HL-60 (cell line): ENCODE results near the gene DNMT3A.

Source experiments
- DNase-seq, 2 experiments: peaks; one replicate each; pipeline ENCODE4 v3.0.0-alpha.2; 2010 to 2020; ENCODE audit warnings: low read depth in 1 of 2, low spot score in 1 of 2
- H3K27ac ChIP-seq: fragments of 250-450 bp; sonication (Bioruptor Pico); replicated peaks from 2 replicates; pipeline ENCODE4 v1.5.1; 2020; ENCODE audit warnings: mild to moderate bottlenecking, moderate library complexity
- H3K27me3 ChIP-seq: fragments of 250-450 bp; sonication (Bioruptor Pico); 2 replicates; pipeline ENCODE4 v1.5.1; 2021; ENCODE audit warnings: mild to moderate bottlenecking, moderate library complexity; ENCODE audit not compliant: insufficient read depth, poor library complexity, severe bottlenecking
- H3K4me3 ChIP-seq: replicated peaks from 2 replicates; pipeline ENCODE4 v1.5.1; 2011; ENCODE audit warnings: mild to moderate bottlenecking, control low read depth, low read length; ENCODE audit not compliant: insufficient read depth
- GABPA ChIP-seq: IDR thresholded peaks from 2 replicates; pipeline ENCODE4 v1.6.1; 2012; ENCODE audit warnings: low read depth
- POLR2AphosphoS5 ChIP-seq: IDR thresholded peaks from 2 replicates; pipeline ENCODE4 v1.6.1; 2012; ENCODE audit warnings: low read depth
- SPI1 ChIP-seq: IDR thresholded peaks from 2 replicates; pipeline ENCODE4 v1.6.1; 2012; ENCODE audit warnings: low read depth, mild to moderate bottlenecking, borderline replicate concordance
- TF ChIP-seq, protein P1 (sequence below): IDR thresholded peaks from 2 replicates; pipeline ENCODE4 v1.6.1; 2012; ENCODE audit warnings: low read depth; ENCODE audit not compliant: insufficient replicate concordance
- TF ChIP-seq, protein P2 (sequence below): IDR thresholded peaks from one replicate; pipeline ENCODE4 v1.5.1; 2011; ENCODE audit warnings: low read length, control low read depth, inconsistent platforms; ENCODE audit not compliant: insufficient read depth

DNMT3A gene

DNA sequence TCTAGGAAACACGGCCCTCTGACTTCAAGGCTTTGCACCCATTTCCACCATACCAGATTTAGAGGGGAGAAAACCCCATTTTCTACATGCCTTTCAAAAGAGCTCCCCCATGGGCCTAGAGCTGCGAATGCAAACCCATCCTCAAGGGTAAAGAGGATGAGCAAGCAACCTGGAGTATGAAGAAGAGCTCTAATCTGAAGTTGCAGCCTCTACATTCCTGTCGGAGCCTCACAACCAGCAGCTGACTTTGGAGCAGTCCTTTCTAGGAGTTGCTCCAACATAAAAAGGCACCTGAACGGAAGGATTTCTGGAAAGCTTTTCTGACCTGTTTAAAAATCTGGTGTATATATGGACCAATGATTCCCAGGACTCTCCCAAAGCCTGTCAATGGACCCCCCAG lies 91.9 kb downstream of the DNMT3A start:
- no peak for TF ChIP-seq SPI1
- TF ChIP-seq, protein P1, sequence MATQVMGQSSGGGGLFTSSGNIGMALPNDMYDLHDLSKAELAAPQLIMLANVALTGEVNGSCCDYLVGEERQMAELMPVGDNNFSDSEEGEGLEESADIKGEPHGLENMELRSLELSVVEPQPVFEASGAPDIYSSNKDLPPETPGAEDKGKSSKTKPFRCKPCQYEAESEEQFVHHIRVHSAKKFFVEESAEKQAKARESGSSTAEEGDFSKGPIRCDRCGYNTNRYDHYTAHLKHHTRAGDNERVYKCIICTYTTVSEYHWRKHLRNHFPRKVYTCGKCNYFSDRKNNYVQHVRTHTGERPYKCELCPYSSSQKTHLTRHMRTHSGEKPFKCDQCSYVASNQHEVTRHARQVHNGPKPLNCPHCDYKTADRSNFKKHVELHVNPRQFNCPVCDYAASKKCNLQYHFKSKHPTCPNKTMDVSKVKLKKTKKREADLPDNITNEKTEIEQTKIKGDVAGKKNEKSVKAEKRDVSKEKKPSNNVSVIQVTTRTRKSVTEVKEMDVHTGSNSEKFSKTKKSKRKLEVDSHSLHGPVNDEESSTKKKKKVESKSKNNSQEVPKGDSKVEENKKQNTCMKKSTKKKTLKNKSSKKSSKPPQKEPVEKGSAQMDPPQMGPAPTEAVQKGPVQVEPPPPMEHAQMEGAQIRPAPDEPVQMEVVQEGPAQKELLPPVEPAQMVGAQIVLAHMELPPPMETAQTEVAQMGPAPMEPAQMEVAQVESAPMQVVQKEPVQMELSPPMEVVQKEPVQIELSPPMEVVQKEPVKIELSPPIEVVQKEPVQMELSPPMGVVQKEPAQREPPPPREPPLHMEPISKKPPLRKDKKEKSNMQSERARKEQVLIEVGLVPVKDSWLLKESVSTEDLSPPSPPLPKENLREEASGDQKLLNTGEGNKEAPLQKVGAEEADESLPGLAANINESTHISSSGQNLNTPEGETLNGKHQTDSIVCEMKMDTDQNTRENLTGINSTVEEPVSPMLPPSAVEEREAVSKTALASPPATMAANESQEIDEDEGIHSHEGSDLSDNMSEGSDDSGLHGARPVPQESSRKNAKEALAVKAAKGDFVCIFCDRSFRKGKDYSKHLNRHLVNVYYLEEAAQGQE: no peak
- TF ChIP-seq, protein P2, sequence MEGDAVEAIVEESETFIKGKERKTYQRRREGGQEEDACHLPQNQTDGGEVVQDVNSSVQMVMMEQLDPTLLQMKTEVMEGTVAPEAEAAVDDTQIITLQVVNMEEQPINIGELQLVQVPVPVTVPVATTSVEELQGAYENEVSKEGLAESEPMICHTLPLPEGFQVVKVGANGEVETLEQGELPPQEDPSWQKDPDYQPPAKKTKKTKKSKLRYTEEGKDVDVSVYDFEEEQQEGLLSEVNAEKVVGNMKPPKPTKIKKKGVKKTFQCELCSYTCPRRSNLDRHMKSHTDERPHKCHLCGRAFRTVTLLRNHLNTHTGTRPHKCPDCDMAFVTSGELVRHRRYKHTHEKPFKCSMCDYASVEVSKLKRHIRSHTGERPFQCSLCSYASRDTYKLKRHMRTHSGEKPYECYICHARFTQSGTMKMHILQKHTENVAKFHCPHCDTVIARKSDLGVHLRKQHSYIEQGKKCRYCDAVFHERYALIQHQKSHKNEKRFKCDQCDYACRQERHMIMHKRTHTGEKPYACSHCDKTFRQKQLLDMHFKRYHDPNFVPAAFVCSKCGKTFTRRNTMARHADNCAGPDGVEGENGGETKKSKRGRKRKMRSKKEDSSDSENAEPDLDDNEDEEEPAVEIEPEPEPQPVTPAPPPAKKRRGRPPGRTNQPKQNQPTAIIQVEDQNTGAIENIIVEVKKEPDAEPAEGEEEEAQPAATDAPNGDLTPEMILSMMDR: no peak
- no peak for TF ChIP-seq POLR2AphosphoS5
- no peak for TF ChIP-seq GABPA
- H3K4me3 ChIP-seq: no peak overlapping the region
- no peaks in the 10 kb centered on the region for H3K27me3 ChIP-seq
- DNase-seq: no peak
- no peak overlapping the region for H3K27ac ChIP-seq

DNA sequence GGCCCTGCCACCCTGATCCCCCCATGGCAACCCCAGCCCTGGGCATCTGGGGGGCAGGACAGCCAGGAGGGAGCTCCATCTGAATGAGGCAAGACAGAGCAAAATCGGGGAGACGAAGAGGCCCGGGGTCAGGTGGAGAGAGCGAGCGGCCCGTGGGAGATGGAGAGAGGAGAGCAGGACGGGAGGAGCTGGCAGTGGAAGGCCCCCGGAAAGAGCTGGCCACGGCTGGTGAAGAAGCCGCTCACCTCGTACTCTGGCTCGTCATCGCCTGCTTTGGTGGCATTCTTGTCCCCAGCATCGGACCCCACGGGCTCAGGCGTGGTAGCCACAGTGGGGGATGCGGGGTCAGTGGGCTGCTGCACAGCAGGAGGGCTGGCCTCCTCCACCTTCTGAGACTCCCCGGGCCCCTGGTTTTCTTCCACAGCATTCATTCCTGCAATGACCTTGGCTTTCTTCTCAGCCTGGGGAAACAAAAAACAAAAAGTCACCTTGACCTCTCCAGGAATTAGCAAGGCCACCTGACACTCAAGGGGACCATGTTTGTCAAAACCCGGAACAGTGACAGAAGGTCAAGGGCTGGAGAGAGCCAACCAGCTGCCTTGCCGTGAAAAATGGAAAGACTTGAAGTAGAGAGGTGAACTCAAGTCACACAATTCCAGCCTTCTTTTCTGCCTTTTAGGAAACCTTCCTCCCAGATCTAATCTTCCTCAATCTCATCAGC lies 93.8 kb downstream of the DNMT3A start:
- Histone ChIP-seq H3K27ac (no peak overlapping the region), H3K27me3 (no peaks in the 10 kb centered on the region), H3K4me3 (no peak overlapping the region)
- TF ChIP-seq, protein P2: no peak
- TF ChIP-seq POLR2AphosphoS5 (no peak), SPI1 (no peak), GABPA (no peak)
- TF ChIP-seq, protein P1: no peak
- no peak for DNase-seq

DNA sequence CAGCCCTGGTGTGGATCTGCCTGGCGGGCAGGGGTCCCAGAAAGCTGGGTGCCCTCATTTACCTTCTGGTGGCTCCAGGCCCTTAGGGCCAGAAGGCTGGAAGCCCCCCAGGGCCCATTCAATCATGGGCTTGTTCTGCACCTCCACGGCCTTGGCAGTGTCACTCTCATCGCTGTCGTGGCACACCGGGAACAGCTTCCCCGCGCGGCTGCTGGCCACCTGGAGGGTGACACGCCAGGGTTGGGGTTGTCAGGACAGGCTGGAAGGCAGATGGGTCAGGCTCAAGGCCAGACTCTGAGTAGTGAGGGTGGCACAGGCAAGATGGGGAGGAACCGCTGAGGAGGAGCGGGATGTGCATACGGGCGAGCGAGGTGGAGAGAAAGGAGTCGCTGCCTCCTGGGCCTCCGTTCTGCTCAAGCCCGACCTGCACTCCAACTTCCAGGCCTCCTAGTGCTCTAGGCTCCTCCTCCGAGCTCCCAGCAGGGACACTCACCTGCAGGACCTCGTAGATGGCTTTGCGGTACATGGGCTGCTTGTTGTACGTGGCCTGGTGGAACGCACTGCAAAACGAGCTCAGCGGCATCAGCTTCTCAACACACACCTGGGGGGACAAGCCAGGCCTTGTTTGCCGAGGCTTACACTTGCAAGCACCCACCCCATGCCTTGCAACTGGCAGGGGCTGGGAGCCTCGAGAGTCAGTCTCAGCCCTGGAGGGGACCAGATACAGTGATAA lies 95.0 kb downstream of the DNMT3A start:
- H3K4me3 ChIP-seq: no peak overlapping the region
- no peak for DNase-seq
- H3K27me3 ChIP-seq: no peaks in the 10 kb centered on the region
- TF ChIP-seq, protein P2: no peak
- TF ChIP-seq, protein P1: no peak
- no peak for TF ChIP-seq GABPA
- TF ChIP-seq POLR2AphosphoS5: no peak
- no peak for TF ChIP-seq SPI1
- H3K27ac ChIP-seq: no peak overlapping the region
